ENCODE results near the gene FGF14.

- TF ChIP-seq CTCF (conservative IDR thresholded peaks at IDR 0.05; ENCODE audit: low read length) (no peak), EZH2phosphoT487 (IDR thresholded peaks at IDR 0.05; ENCODE audit: borderline replicate concordance, low read depth, low read length) (no peak)
Measured at GRCh38 chr13:102041544-102041943, 360.3 kb downstream of the FGF14 start.
